Mucosa of rectum (tissue), 2 donors: Measurements from ENCODE around the gene TNS1.

Source experiments
- H3K27ac ChIP-seq, 2 donors: one replicate each; pipeline ENCODE4 v1.7.0; 2013; ENCODE audit warnings: inconsistent platforms in 2 of 2, low read depth in 2 of 2, low read length in 2 of 2
- H3K27me3 ChIP-seq, 2 donors: one replicate each; pipeline ENCODE4 v1.7.0; 2013; ENCODE audit warnings: low read length in 2 of 2; ENCODE audit not compliant: control insufficient read depth in 2 of 2, insufficient read depth in 2 of 2
- H3K36me3 ChIP-seq, 2 donors: one replicate each; pipeline ENCODE4 v1.7.0; 2013; ENCODE audit warnings: low read length in 2 of 2; ENCODE audit not compliant: control insufficient read depth in 2 of 2, insufficient read depth in 2 of 2
- H3K4me1 ChIP-seq, 2 donors: one replicate each; pipeline ENCODE4 v1.7.0; 2013; ENCODE audit warnings: low read length in 2 of 2, mild to moderate bottlenecking in 1 of 2; ENCODE audit not compliant: control insufficient read depth in 2 of 2, insufficient read depth in 2 of 2
- H3K4me3 ChIP-seq, 2 donors: one replicate each; pipeline ENCODE4 v1.7.0; 2013; ENCODE audit warnings: low read length in 2 of 2
- H3K9ac ChIP-seq, 2 donors: one replicate each; pipeline ENCODE4 v1.7.0; 2013; ENCODE audit warnings: low read length in 2 of 2, low read depth in 1 of 2, mild to moderate bottlenecking in 1 of 2
- H3K9me3 ChIP-seq, 2 donors: one replicate each; pipeline ENCODE4 v1.7.0; 2013; ENCODE audit warnings: low read length in 2 of 2; ENCODE audit not compliant: control insufficient read depth in 2 of 2
- donor health status: healthy.
- donor health status: Normal muscosa, but diverticular disease.

TNS1 gene

GRCh38 chr2:217801115-217801531, 201.7 kb downstream of the TNS1 start:
- Histone ChIP-seq H3K27ac (no peak overlapping the region), H3K4me1 (peaks cover 0 to 5% of the 10 kb centered on the region in 2 donors), H3K36me3 (peaks cover 0 to 2% of the 10 kb centered on the region in 2 donors), H3K27me3 (no peaks in the 10 kb centered on the region), H3K4me3 (no peak overlapping the region), H3K9ac (no peak overlapping the region), H3K9me3 (no peaks in the 10 kb centered on the region)

GRCh38 chr2:217800433-217801114, 202.2 kb downstream of the TNS1 start:
- no peak overlapping the region for H3K27ac ChIP-seq
- H3K9me3 ChIP-seq: no peaks in the 10 kb centered on the region
- H3K9ac ChIP-seq: no peak overlapping the region
- no peak overlapping the region for H3K4me3 ChIP-seq
- H3K27me3 ChIP-seq: no peaks in the 10 kb centered on the region
- H3K36me3 ChIP-seq: no peaks in the 10 kb centered on the region
- peaks cover 0 to 4% of the 10 kb centered on the region in 2 donors for H3K4me1 ChIP-seq

GRCh38 chr2:217799563-217800432, 203.0 kb downstream of the TNS1 start:
- no peaks in the 10 kb centered on the region for H3K36me3 ChIP-seq

GRCh38 chr2:217798743-217799562, 203.8 kb downstream of the TNS1 start:
- Histone ChIP-seq H3K27ac (peak overlapping the region in 1 of 2 donors; percentile 42), H3K27me3 (no peaks in the 10 kb centered on the region), H3K4me3 (no peak overlapping the region), H3K9me3 (no peaks in the 10 kb centered on the region), H3K4me1 (no peaks in the 10 kb centered on the region), H3K9ac (no peak overlapping the region), H3K36me3 (no peaks in the 10 kb centered on the region)

More at GRCh38 chr2:217799563-217800432, 203.0 kb downstream of the TNS1 start:
- Histone ChIP-seq H3K4me1 (no peaks in the 10 kb centered on the region), H3K27ac (peak overlapping the region in 1 of 2 donors; percentile 42), H3K27me3 (no peaks in the 10 kb centered on the region), H3K9ac (no peak overlapping the region), H3K9me3 (no peaks in the 10 kb centered on the region), H3K4me3 (no peak overlapping the region)

- Histone ChIP-seq H3K4me1 (no peaks in the 10 kb centered on the region), H3K9ac (no peak overlapping the region), H3K4me3 (no peak overlapping the region), H3K36me3 (no peaks in the 10 kb centered on the region), H3K27ac (no peak overlapping the region), H3K9me3 (no peaks in the 10 kb centered on the region), H3K27me3 (no peaks in the 10 kb centered on the region)
Observed at GRCh38 chr2:217798191-217798590, 204.6 kb downstream of the TNS1 start.

GRCh38 chr2:217797661-217798069, 205.1 kb downstream of the TNS1 start:
- Histone ChIP-seq H3K9me3 (no peaks in the 10 kb centered on the region), H3K9ac (no peak overlapping the region), H3K4me3 (no peak overlapping the region), H3K4me1 (no peaks in the 10 kb centered on the region), H3K27me3 (no peaks in the 10 kb centered on the region), H3K27ac (no peak overlapping the region), H3K36me3 (no peaks in the 10 kb centered on the region)

GRCh38 chr2:217797165-217797564, 205.6 kb downstream of the TNS1 start:
- Histone ChIP-seq H3K9me3 (no peaks in the 10 kb centered on the region), H3K27me3 (no peaks in the 10 kb centered on the region), H3K36me3 (no peaks in the 10 kb centered on the region), H3K9ac (no peak overlapping the region), H3K4me3 (no peak overlapping the region), H3K4me1 (no peaks in the 10 kb centered on the region), H3K27ac (no peak overlapping the region)

- no peak overlapping the region for H3K9ac ChIP-seq
- no peaks in the 10 kb centered on the region for H3K4me1 ChIP-seq
- no peaks in the 10 kb centered on the region for H3K27me3 ChIP-seq
- no peak overlapping the region for H3K27ac ChIP-seq
- H3K9me3 ChIP-seq: no peaks in the 10 kb centered on the region
- H3K4me3 ChIP-seq: no peak overlapping the region
- H3K36me3 ChIP-seq: no peaks in the 10 kb centered on the region
Observed at GRCh38 chr2:217795706-217796465, 206.9 kb downstream of the TNS1 start.

GRCh38 chr2:217795067-217795466, 207.7 kb downstream of the TNS1 start:
- Histone ChIP-seq H3K27ac (no peak overlapping the region), H3K9ac (no peak overlapping the region), H3K4me3 (no peak overlapping the region), H3K4me1 (no peaks in the 10 kb centered on the region), H3K27me3 (no peaks in the 10 kb centered on the region), H3K9me3 (no peaks in the 10 kb centered on the region), H3K36me3 (no peaks in the 10 kb centered on the region)
